Measurements from ENCODE around the gene THSD8. TPM values are rescaled to one million over a fixed set of nuclear protein-coding genes. Genes with fewer than 3 reads are reported as not detected.
"Not testable (repeated sequence)": the region's sequence is repeated elsewhere in the genome, so short reads cannot be mapped to it uniquely, and the experiment has no call there.

THSD8 gene
- total and polyA plus RNA-seq, 2 donors = 4.1 to 9.9 TPM

GRCh38 chr19:12794971-12795381 is 6.9 kb upstream of the THSD8 start:
- peaks cover 5 to 9% of the 10 kb centered on the region in 2 donors for H3K27me3 ChIP-seq (ENCODE audit: control insufficient read depth in 2 of 2, insufficient read depth in 1 of 2, low read length in 1 of 2)
- H3K4me1 ChIP-seq (ENCODE audit: control insufficient read depth in 2 of 2, insufficient read depth in 2 of 2, low read length in 2 of 2) = peaks cover 5 to 35% of the 10 kb centered on the region in 2 donors
- peaks cover 5 to 11% of the 10 kb centered on the region in 2 donors for H3K36me3 ChIP-seq (ENCODE audit: control insufficient read depth in 2 of 2, insufficient read depth in 2 of 2, low read length in 1 of 2)
- no peak overlapping the region for H3K27ac ChIP-seq (ENCODE audit: low read depth in 1 of 2, low read length in 1 of 2)
- no peaks in the 10 kb centered on the region for H3K9me3 ChIP-seq (ENCODE audit: control insufficient read depth in 2 of 2, insufficient read depth in 1 of 2, low read length in 1 of 2)
- DNase-seq (ENCODE audit: low read depth in 6 of 9, low spot score in 9 of 9) = no peak
- 97% methylated on average over 9 of the region's 9 CpGs for WGBS
- H3K4me3 ChIP-seq (ENCODE audit: low read length in 2 of 2) = no peak overlapping the region

DNA sequence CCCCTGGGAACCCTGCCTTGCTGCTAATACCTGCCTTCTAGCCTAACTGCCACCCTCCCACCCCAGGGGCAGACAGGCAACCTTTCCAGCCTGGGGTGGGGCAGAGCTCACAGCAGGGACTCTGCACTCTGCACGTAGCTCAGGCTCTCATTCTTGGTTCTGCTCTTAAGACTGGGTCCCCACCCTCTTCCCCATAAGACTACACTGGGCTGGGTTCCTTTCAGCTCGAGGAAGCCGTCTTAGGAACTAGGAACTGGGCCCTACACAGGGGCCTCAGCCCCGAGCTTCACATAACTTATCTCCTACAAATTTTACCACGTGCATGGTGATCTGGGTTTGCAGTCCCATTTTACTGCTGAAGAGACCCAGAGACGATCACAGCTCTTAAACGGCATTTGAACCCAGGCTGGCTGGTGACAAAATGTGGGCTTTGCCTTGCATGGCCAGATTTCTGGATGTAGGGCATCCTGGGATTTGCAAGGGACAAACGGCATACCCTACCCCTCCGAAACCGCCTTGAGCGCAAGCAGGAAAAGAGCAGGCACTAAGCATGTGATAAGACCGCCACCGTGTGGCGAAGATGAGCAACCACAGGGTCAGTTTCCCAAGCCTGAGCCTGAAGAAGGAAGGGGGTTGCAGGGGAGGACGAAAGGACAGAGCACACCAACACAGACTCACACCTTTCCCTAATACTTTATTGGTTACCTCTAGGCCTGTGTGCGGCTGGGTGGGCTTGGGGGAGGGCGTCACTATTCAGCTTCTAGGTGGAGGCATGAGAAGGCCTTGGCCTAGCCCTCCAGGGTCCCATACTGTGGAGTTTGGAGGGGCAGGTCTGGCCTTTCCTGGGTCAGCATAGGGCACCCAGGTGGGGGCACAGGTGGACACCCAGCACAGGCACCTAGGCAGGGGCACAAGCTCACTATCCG is 5.5 kb upstream of the THSD8 start:
- Histone ChIP-seq H3K4me3 (ENCODE audit: low read length in 2 of 2) (no peak overlapping the region), H3K9me3 (ENCODE audit: control insufficient read depth in 2 of 2, insufficient read depth in 1 of 2, low read length in 1 of 2) (peaks cover 0 to 3% of the 10 kb centered on the region in 2 donors), H3K27me3 (ENCODE audit: control insufficient read depth in 2 of 2, insufficient read depth in 1 of 2, low read length in 1 of 2) (peaks cover 0 to 17% of the 10 kb centered on the region in 2 donors), H3K4me1 (ENCODE audit: control insufficient read depth in 2 of 2, insufficient read depth in 2 of 2, low read length in 2 of 2) (peaks cover 7 to 34% of the 10 kb centered on the region in 2 donors), H3K36me3 (ENCODE audit: control insufficient read depth in 2 of 2, insufficient read depth in 2 of 2, low read length in 1 of 2) (peaks cover 13 to 16% of the 10 kb centered on the region in 2 donors), H3K27ac (ENCODE audit: low read depth in 1 of 2, low read length in 1 of 2) (peak overlapping the region in 1 of 2 donors; percentile 19)
- WGBS = 16% methylated on average over 18 of the region's 18 CpGs
- peak in 5 of 9 donors; percentile 66 to 90 (median 86) for DNase-seq (ENCODE audit: low read depth in 6 of 9, low spot score in 9 of 9)

DNA sequence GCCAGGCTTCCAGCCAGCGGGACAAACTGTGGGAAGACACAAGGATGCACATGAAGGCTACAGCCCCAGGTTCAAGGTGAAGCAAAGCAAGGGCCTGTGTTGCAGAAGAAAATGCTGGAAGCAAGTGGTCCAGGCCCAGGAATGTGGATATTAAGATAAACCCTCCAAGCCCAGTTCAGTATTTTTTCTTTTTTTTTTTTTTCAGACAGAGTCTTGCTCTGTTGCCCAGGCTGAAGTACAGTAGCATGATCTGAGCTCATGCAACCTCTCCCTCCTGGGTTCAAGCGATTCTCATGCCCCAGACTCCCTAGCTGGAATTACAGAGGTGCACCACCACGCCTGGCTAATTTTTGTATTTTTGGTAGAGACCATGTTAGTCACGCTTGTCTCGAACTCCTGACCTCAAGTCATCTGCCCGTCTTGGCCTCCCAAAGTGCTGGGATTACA is 4.7 kb upstream of the THSD8 start:
- WGBS = 98% methylated on average over 6 of the region's 6 CpGs
- peaks cover 0 to 3% of the 10 kb centered on the region in 2 donors for H3K9me3 ChIP-seq (ENCODE audit: control insufficient read depth in 2 of 2, insufficient read depth in 1 of 2, low read length in 1 of 2)
- H3K4me3 ChIP-seq (ENCODE audit: low read length in 2 of 2) = no peak overlapping the region
- no peak for DNase-seq (ENCODE audit: low read depth in 6 of 9, low spot score in 9 of 9)
- H3K27me3 ChIP-seq (ENCODE audit: control insufficient read depth in 2 of 2, insufficient read depth in 1 of 2, low read length in 1 of 2) = peaks cover 0 to 25% of the 10 kb centered on the region in 2 donors
- H3K27ac ChIP-seq (ENCODE audit: low read depth in 1 of 2, low read length in 1 of 2) = no peak overlapping the region
- peaks cover 13 to 19% of the 10 kb centered on the region in 2 donors for H3K36me3 ChIP-seq (ENCODE audit: control insufficient read depth in 2 of 2, insufficient read depth in 2 of 2, low read length in 1 of 2)
- H3K4me1 ChIP-seq (ENCODE audit: control insufficient read depth in 2 of 2, insufficient read depth in 2 of 2, low read length in 2 of 2) = peaks cover 8 to 40% of the 10 kb centered on the region in 2 donors

- H3K9me3 ChIP-seq (ENCODE audit: control insufficient read depth in 2 of 2, insufficient read depth in 1 of 2, low read length in 1 of 2); H3K4me3 ChIP-seq (ENCODE audit: low read length in 2 of 2); H3K27ac ChIP-seq (ENCODE audit: low read depth in 1 of 2, low read length in 1 of 2); DNase-seq (ENCODE audit: low read depth in 6 of 9, low spot score in 9 of 9): not testable (repeated sequence)
- Histone ChIP-seq H3K36me3 (ENCODE audit: control insufficient read depth in 2 of 2, insufficient read depth in 2 of 2, low read length in 1 of 2) (peaks cover 13 to 19% of the 10 kb centered on the region in 2 donors), H3K4me1 (ENCODE audit: control insufficient read depth in 2 of 2, insufficient read depth in 2 of 2, low read length in 2 of 2) (peaks cover 11 to 44% of the 10 kb centered on the region in 2 donors), H3K27me3 (ENCODE audit: control insufficient read depth in 2 of 2, insufficient read depth in 1 of 2, low read length in 1 of 2) (peaks cover 0 to 29% of the 10 kb centered on the region in 2 donors)
- WGBS = 97% methylated on average over 7 of the region's 7 CpGs
These were observed 4.3 kb upstream of the THSD8 start for GRCh38 chr19:12797607-12798006.

GRCh38 chr19:12799742-12800465 is 2.0 kb upstream of the THSD8 start:
- no peak for DNase-seq (ENCODE audit: low read depth in 6 of 9, low spot score in 9 of 9)

DNA sequence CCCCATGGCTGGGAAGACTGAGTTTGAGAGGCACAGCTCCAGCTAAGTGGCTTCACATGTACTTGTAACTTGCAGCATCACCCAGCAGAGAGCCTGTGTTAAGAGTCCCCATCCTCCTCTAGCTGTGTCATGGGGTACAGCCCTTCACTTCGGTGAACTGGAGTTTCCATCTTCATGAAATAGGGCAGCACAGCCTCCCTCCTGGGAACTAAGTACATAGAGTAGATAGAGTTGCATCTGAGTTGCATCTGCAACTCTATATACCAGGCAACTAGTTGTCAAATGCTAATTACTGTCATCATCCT is 1.5 kb upstream of the THSD8 start:
- 98% methylated on average over 1 of the region's 1 CpG for WGBS
- Histone ChIP-seq H3K4me3 (ENCODE audit: low read length in 2 of 2) (peak overlapping the region; percentile 69 to 91), H3K4me1 (ENCODE audit: control insufficient read depth in 2 of 2, insufficient read depth in 2 of 2, low read length in 2 of 2) (peaks cover 11 to 35% of the 10 kb centered on the region in 2 donors), H3K9me3 (ENCODE audit: control insufficient read depth in 2 of 2, insufficient read depth in 1 of 2, low read length in 1 of 2) (peaks cover 0 to 3% of the 10 kb centered on the region in 2 donors), H3K36me3 (ENCODE audit: control insufficient read depth in 2 of 2, insufficient read depth in 2 of 2, low read length in 1 of 2) (peaks cover 13 to 19% of the 10 kb centered on the region in 2 donors), H3K27me3 (ENCODE audit: control insufficient read depth in 2 of 2, insufficient read depth in 1 of 2, low read length in 1 of 2) (peaks cover 0 to 37% of the 10 kb centered on the region in 2 donors), H3K27ac (ENCODE audit: low read depth in 1 of 2, low read length in 1 of 2) (no peak overlapping the region)
- DNase-seq (ENCODE audit: low read depth in 6 of 9, low spot score in 9 of 9) = no peak

More at GRCh38 chr19:12799742-12800465, 2.0 kb upstream of the THSD8 start:
- WGBS = 99% methylated on average over 18 of the region's 18 CpGs
- no peak overlapping the region for H3K4me3 ChIP-seq (ENCODE audit: low read length in 2 of 2)
- peaks cover 11 to 35% of the 10 kb centered on the region in 2 donors for H3K4me1 ChIP-seq (ENCODE audit: control insufficient read depth in 2 of 2, insufficient read depth in 2 of 2, low read length in 2 of 2)
- peaks cover 0 to 3% of the 10 kb centered on the region in 2 donors for H3K9me3 ChIP-seq (ENCODE audit: control insufficient read depth in 2 of 2, insufficient read depth in 1 of 2, low read length in 1 of 2)
- H3K36me3 ChIP-seq (ENCODE audit: control insufficient read depth in 2 of 2, insufficient read depth in 2 of 2, low read length in 1 of 2) = peaks cover 13 to 19% of the 10 kb centered on the region in 2 donors
- H3K27ac ChIP-seq (ENCODE audit: low read depth in 1 of 2, low read length in 1 of 2) = peak overlapping the region in 1 of 2 donors; percentile 5
- H3K27me3 ChIP-seq (ENCODE audit: control insufficient read depth in 2 of 2, insufficient read depth in 1 of 2, low read length in 1 of 2) = peaks cover 0 to 37% of the 10 kb centered on the region in 2 donors

- 25% methylated on average over 38 of the region's 38 CpGs for WGBS
- peaks cover 0 to 37% of the 10 kb centered on the region in 2 donors for H3K27me3 ChIP-seq (ENCODE audit: control insufficient read depth in 2 of 2, insufficient read depth in 1 of 2, low read length in 1 of 2)
- peak overlapping the region; percentile 69 to 91 for H3K4me3 ChIP-seq (ENCODE audit: low read length in 2 of 2)
- peaks cover 0 to 3% of the 10 kb centered on the region in 2 donors for H3K9me3 ChIP-seq (ENCODE audit: control insufficient read depth in 2 of 2, insufficient read depth in 1 of 2, low read length in 1 of 2)
- DNase-seq (ENCODE audit: low read depth in 6 of 9, low spot score in 9 of 9) = peak in 1 of 9 donors; percentile 33
- H3K4me1 ChIP-seq (ENCODE audit: control insufficient read depth in 2 of 2, insufficient read depth in 2 of 2, low read length in 2 of 2) = peaks cover 11 to 34% of the 10 kb centered on the region in 2 donors
- peak overlapping the region in 1 of 2 donors; percentile 37 for H3K27ac ChIP-seq (ENCODE audit: low read depth in 1 of 2, low read length in 1 of 2)
- peaks cover 13 to 19% of the 10 kb centered on the region in 2 donors for H3K36me3 ChIP-seq (ENCODE audit: control insufficient read depth in 2 of 2, insufficient read depth in 2 of 2, low read length in 1 of 2)
These were observed 875 bp upstream of the THSD8 start for GRCh38 chr19:12800923-12801465.

DNA sequence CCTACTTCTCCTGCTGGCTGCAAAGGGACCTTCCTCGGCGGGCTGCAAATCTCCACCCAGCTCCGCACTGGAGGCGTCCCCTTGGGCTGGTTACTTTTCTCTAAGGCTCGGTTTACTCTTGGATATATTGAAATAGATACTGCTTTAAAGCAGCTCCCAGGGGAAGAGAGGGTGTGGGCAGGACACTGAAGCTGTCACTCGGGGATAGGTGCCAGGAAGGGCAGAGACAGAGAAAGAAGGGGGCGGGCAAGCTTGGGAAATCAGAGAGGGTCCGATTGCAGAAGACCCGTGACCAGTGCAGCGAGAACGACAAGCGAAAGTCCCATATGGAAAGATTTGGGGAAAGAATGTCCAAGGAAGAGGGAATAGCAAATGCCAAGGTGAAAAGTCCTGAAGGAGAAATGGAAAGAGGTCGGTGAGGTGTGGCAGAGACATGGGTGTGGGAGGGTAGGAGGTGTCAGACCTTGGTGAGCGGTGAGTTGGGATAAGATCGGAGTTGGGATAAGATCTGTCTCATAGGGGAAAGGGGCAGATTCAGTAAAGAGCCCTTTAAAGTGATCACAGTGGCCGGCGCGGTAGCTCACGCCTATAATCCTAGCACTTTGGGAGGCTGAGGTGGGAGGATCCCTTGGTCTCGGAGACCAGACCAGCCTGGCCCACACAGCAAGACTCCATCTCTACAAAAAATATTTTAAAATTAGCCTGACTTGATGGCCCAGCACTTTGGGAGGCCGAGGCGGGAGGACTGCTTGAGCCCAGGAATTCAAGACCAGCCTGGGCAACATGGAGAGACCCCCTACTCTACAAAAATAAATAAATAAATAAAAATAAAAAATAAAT is 618 bp downstream of the THSD8 start:
- Histone ChIP-seq H3K9me3 (ENCODE audit: control insufficient read depth in 2 of 2, insufficient read depth in 1 of 2, low read length in 1 of 2) (peaks cover 0 to 3% of the 10 kb centered on the region in 2 donors), H3K27ac (ENCODE audit: low read depth in 1 of 2, low read length in 1 of 2) (no peak overlapping the region), H3K27me3 (ENCODE audit: control insufficient read depth in 2 of 2, insufficient read depth in 1 of 2, low read length in 1 of 2) (peaks cover 0 to 37% of the 10 kb centered on the region in 2 donors), H3K4me1 (ENCODE audit: control insufficient read depth in 2 of 2, insufficient read depth in 2 of 2, low read length in 2 of 2) (peaks cover 18 to 42% of the 10 kb centered on the region in 2 donors), H3K4me3 (ENCODE audit: low read length in 2 of 2) (peak overlapping the region; percentile 69 to 91), H3K36me3 (ENCODE audit: control insufficient read depth in 2 of 2, insufficient read depth in 2 of 2, low read length in 1 of 2) (peaks cover 15 to 16% of the 10 kb centered on the region in 2 donors)
- no peak for DNase-seq (ENCODE audit: low read depth in 6 of 9, low spot score in 9 of 9)
- WGBS = 58% methylated on average over 22 of the region's 22 CpGs
